H1 (cell line): Measurements from ENCODE around the gene POLG. TPM values are rescaled to one million over a fixed set of nuclear protein-coding genes. Genes with fewer than 3 reads are reported as not detected.

Source experiments
- CTCF ChIA-PET: fragments of 300-600 bp; sonication (Branson Sonifier 250); formaldehyde crosslinking; loops from one replicate; lab custom pipeline; 2021; ENCODE audit not compliant: partially characterized antibody; lab: Charles Lee
- POLR2A ChIA-PET: fragments of 300-600 bp; sonication (Branson Sonifier 250); formaldehyde crosslinking; loops from one replicate; lab custom pipeline; 2021; ENCODE audit warnings: inconsistent platforms; ENCODE audit not compliant: partially characterized antibody; lab: Charles Lee
- DNase-seq, 2 experiments: peaks; one replicate each; pipeline versions ENCODE4 v3.0.0 to v3.0.0-alpha.2; 2010 to 2022; ENCODE audit warnings: low spot score in 2 of 2, low read depth in 1 of 2, mixed read lengths in 1 of 2
- FAIRE-seq: peaks from 2 replicates; lab custom pipeline; 2011; peaks lifted over from hg19 to GRCh38; lab: Jason Lieb, UNC
- H2AFZ ChIP-seq: 2 replicates; pipeline ENCODE4 v1.8.1; 2012; ENCODE audit warnings: low read length, inconsistent platforms
- H2AK5ac ChIP-seq: 2 replicates; pipeline ENCODE4 v1.6.1; 2013; ENCODE audit warnings: low read depth, low read length
- H2BK120ac ChIP-seq: replicated peaks from 2 replicates; pipeline ENCODE3; 2013; ENCODE audit warnings: low read depth, low read length, inconsistent platforms
- H2BK12ac ChIP-seq: 2 replicates; pipeline ENCODE4 v1.6.1; 2013; ENCODE audit warnings: low read depth, low read length
- H2BK15ac ChIP-seq: 2 replicates; pipeline ENCODE4 v1.6.1; 2013; ENCODE audit warnings: low read length
- H2BK20ac ChIP-seq: 2 replicates; pipeline ENCODE4 v1.6.1; 2013; ENCODE audit warnings: low read length
- H2BK5ac ChIP-seq: 2 replicates; pipeline ENCODE4 v1.6.1; 2013; ENCODE audit warnings: low read depth, low read length
- H3K14ac ChIP-seq: 2 replicates; pipeline ENCODE4 v1.6.1; 2013; ENCODE audit warnings: inconsistent platforms; ENCODE audit not compliant: insufficient read length
- H3K18ac ChIP-seq: 2 replicates; pipeline ENCODE4 v1.6.1; 2013; ENCODE audit warnings: low read length; ENCODE audit errors: extremely low read depth
- H3K23ac ChIP-seq: 2 replicates; pipeline ENCODE4 v1.6.1; 2013; ENCODE audit warnings: inconsistent platforms; ENCODE audit not compliant: insufficient read length
- H3K23me2 ChIP-seq: 2 replicates; pipeline ENCODE4 v1.6.1; 2013; ENCODE audit warnings: low read depth, low read length
- H3K27ac ChIP-seq: 2 replicates; pipeline ENCODE4 v1.6.1; 2011; ENCODE audit warnings: low read depth, low read length, inconsistent platforms
- H3K27me3 ChIP-seq, 4 experiments: replicated peaks in 1 of 4; 1 replicate in 1 of 4; 2 replicates in 3 of 4; pipeline versions ENCODE4 v1.6.1 to v1.8.1; 2011 to 2013; ENCODE audit warnings: low read length in 3 of 4, mild to moderate bottlenecking in 3 of 4, inconsistent platforms in 2 of 4, mixed read lengths in 2 of 4, moderate library complexity in 1 of 4; ENCODE audit not compliant: control insufficient read depth in 3 of 4, insufficient read depth in 3 of 4; ENCODE audit errors: extremely low read depth in 1 of 4
- H3K36me3 ChIP-seq, 4 experiments: 2 replicates each; pipeline versions ENCODE4 v1.6.1 to v1.8.1; 2011 to 2013; ENCODE audit warnings: mild to moderate bottlenecking in 4 of 4, low read length in 3 of 4, moderate library complexity in 2 of 4, control low read depth in 1 of 4, inconsistent platforms in 1 of 4; ENCODE audit not compliant: insufficient read depth in 4 of 4, control insufficient read depth in 2 of 4
- H3K4ac ChIP-seq: replicated peaks from 2 replicates; pipeline ENCODE3; 2013; ENCODE audit warnings: low read length, low read depth, mixed read lengths, inconsistent platforms; ENCODE audit not compliant: insufficient read length
- H3K4me1 ChIP-seq, 4 experiments: replicated peaks in 1 of 4; 1 replicate in 1 of 4; 2 replicates in 3 of 4; pipeline versions ENCODE4 v1.6.1 to v1.8.1; 2011 to 2013; ENCODE audit warnings: low read length in 3 of 4, inconsistent platforms in 2 of 4, mixed read lengths in 1 of 4; ENCODE audit not compliant: insufficient read depth in 4 of 4, control insufficient read depth in 3 of 4
- H3K4me2 ChIP-seq, 2 experiments: 2 replicates each; pipeline versions ENCODE4 v1.6.1 to v1.8.1; 2011 to 2013; ENCODE audit warnings: low read depth in 2 of 2, low read length in 2 of 2, control low read depth in 1 of 2, inconsistent platforms in 1 of 2, mild to moderate bottlenecking in 1 of 2; ENCODE audit not compliant: insufficient read depth in 1 of 2
- H3K4me3 ChIP-seq, 4 experiments: fragments of 200-600, 300-600 bp in 1 of 4; sonication (generic), shearing (Covaris generic), sonication (Bioruptor Twin) in 1 of 4; 2 replicates each; pipeline versions ENCODE4 v1.5.1 to v1.8.1; 2011 to 2016; ENCODE audit warnings: low read length in 4 of 4, low read depth in 3 of 4, control low read depth in 2 of 4, inconsistent platforms in 2 of 4, mild to moderate bottlenecking in 2 of 4, mixed read lengths in 1 of 4, moderate library complexity in 1 of 4; ENCODE audit not compliant: insufficient read depth in 2 of 4; ENCODE audit errors: extremely low read depth in 1 of 4
- H3K56ac ChIP-seq: replicated peaks from 2 replicates; pipeline ENCODE3; 2013; ENCODE audit warnings: low read depth, mild to moderate bottlenecking, mixed read lengths, low read length, inconsistent platforms; ENCODE audit not compliant: insufficient read length
- H3K79me1 ChIP-seq: 2 replicates; pipeline ENCODE4 v1.6.1; 2013; ENCODE audit warnings: low read depth, low read length, control low read depth
- H3K79me2 ChIP-seq, 2 experiments: 2 replicates each; pipeline versions ENCODE4 v1.6.1 to v1.8.1; 2012 to 2013; ENCODE audit warnings: low read length in 2 of 2, mild to moderate bottlenecking in 2 of 2, inconsistent platforms in 1 of 2; ENCODE audit not compliant: insufficient read depth in 2 of 2, control insufficient read depth in 1 of 2
- H3K9ac ChIP-seq, 4 experiments: replicated peaks in 1 of 4; 1 replicate in 1 of 4; 2 replicates in 3 of 4; pipeline versions ENCODE4 v1.6.1 to v1.8.1; 2011 to 2013; ENCODE audit warnings: low read depth in 3 of 4, low read length in 3 of 4, control low read depth in 2 of 4, mild to moderate bottlenecking in 2 of 4, moderate library complexity in 2 of 4, inconsistent platforms in 1 of 4; ENCODE audit errors: extremely low read depth in 1 of 4
- H3K9me3 ChIP-seq, 2 experiments: 2 replicates each; pipeline versions ENCODE4 v1.6.1 to v1.8.1; 2012 to 2013; ENCODE audit warnings: mild to moderate bottlenecking in 2 of 2, moderate library complexity in 2 of 2, control low read depth in 1 of 2, inconsistent platforms in 1 of 2, low read depth in 1 of 2, low read length in 1 of 2, mixed read lengths in 1 of 2; ENCODE audit not compliant: insufficient read depth in 2 of 2
- H4K20me1 ChIP-seq, 2 experiments: replicated peaks in 1 of 2; 2 replicates each; pipeline versions ENCODE3 to v1.8.1; 2011 to 2013; ENCODE audit warnings: inconsistent platforms in 2 of 2, low read length in 2 of 2, mild to moderate bottlenecking in 1 of 2; ENCODE audit not compliant: insufficient read depth in 2 of 2, control insufficient read depth in 1 of 2
- H4K5ac ChIP-seq: 2 replicates; pipeline ENCODE4 v1.6.1; 2013; ENCODE audit warnings: low read length, low read depth, mixed read lengths, inconsistent platforms; ENCODE audit not compliant: insufficient read length
- H4K8ac ChIP-seq: 2 replicates; pipeline ENCODE4 v1.8.0; 2013; ENCODE audit warnings: mild to moderate bottlenecking, moderate library complexity, low read length, inconsistent platforms; ENCODE audit not compliant: insufficient read depth; ENCODE audit errors: extremely low read depth
- H4K91ac ChIP-seq: replicated peaks from 2 replicates; pipeline ENCODE3; 2013; ENCODE audit warnings: low read length, mixed read lengths, inconsistent platforms; ENCODE audit not compliant: insufficient read length
- BACH1 ChIP-seq: IDR thresholded peaks from 2 replicates; pipeline ENCODE4 v1.6.1; 2012; ENCODE audit warnings: low read length, improper control_type of control experiment
- GABPA ChIP-seq: IDR thresholded peaks from 2 replicates; pipeline ENCODE4 v1.6.1; 2011; ENCODE audit warnings: mild to moderate bottlenecking, low read length, moderate library complexity, borderline replicate concordance; ENCODE audit not compliant: insufficient read depth
- SUZ12 ChIP-seq: fragments of 200-600 bp; sonication (generic); IDR thresholded peaks from 2 replicates; pipeline ENCODE4 v1.6.1; 2012; ENCODE audit warnings: mild to moderate bottlenecking, inconsistent platforms, low read length, moderate library complexity, mixed read lengths
- WGBS, 2 experiments: shearing (Covaris generic) in 1 of 2; methylation state at CpG; one replicate each; pipeline versions ENCODE4 v1.1.6 to v1.1.7; 2013 to 2015; ENCODE audit warnings: low lambda C conversion rate in 2 of 2, mixed read lengths in 2 of 2, inconsistent platforms in 1 of 2, low coverage in 1 of 2, missing lambda C conversion rate in 1 of 2; ENCODE audit not compliant: insufficient replicate concordance in 2 of 2, insufficient coverage in 1 of 2, insufficient read length in 1 of 2; ENCODE audit errors: extremely low coverage in 1 of 2, missing lambda C conversion rate in 1 of 2; 5-methylcytosine and 5-hydroxymethylcytosine counted together
- polyA plus RNA-seq, 7 experiments: library from polyadenylated mRNA; depleted of rRNA in 3 of 7; stranded (reverse) in 5 of 7; unstranded in 2 of 7; fragments of >200 nt in 5 of 7; fragments of 200-250 nt in 2 of 7; gene quantifications; 1 replicate in 5 of 7; 2 replicates in 1 of 7; 4 replicates in 1 of 7; pipeline versions ENCODE4 v1.2.1 to v1.2.3, GENCODE V29; 2011 to 2013; ENCODE audit warnings: missing spikeins in 2 of 7, mixed read lengths in 2 of 7
- total RNA-seq: library from RNA; stranded (reverse); fragmentation: NEBNext Ultra II Directional; extraction: Animal tissue kit (Norgen Biotek cat#: 25700); gene quantifications from 2 replicates; pipeline ENCODE4 v1.2.1, GENCODE V29; 2021

POLG gene
- total and polyA plus RNA-seq, 2 of the 8 experiments (the other 6 are each of a cell fraction or from before 2014, with no cell fraction given) = 14.8 to 52.3 TPM

DNA sequence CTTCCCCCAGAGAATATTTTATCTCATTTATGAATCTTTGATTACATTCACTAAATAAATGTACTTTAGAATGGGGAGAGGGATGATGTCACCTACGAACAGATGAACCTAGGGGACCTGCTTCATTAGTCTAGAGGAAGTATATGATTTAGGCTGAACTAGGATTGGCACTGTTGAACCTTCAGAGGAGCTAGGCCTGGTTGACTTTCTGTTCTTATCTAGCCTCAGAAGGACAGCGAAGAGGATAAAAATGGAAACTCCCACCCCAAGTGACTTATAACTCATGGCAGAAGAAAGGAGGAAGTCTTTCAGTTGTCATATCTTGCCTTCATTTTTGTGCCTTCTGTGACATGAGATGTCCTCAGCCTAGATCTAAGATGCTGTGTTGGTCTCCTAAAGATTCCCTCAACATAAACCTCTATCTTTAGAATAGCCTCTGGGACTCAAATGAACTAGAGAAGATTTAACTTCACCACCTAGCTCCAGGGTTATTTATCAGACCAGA lies 42.6 kb downstream of the POLG start:
- CTCF ChIA-PET = interaction anchor here (1.1 to 1.5 kb wide), 3 partner anchors 32 to 85 kb away, joined by 3 read pairs; no protein-coding TSS in a partner anchor
- Histone ChIP-seq H2BK20ac (no peak overlapping the region), H3K4ac (no peak overlapping the region), H3K56ac (no peak overlapping the region), H4K8ac (no peak overlapping the region), H3K14ac (no peak overlapping the region), H2BK15ac (no peak overlapping the region), H2BK5ac (no peak overlapping the region), H3K79me1 (no peaks in the 10 kb centered on the region), H2AFZ (no peak overlapping the region), H3K79me2 (no peaks in the 10 kb centered on the region), H3K4me3 (no peak overlapping the region), H3K18ac (no peak overlapping the region), H3K27me3 (no peaks in the 10 kb centered on the region), H4K5ac (no peak overlapping the region), H2BK12ac (no peak overlapping the region), H2BK120ac (no peak overlapping the region), H3K23ac (no peak overlapping the region), H3K9ac (no peak overlapping the region), H4K20me1 (no peaks in the 10 kb centered on the region), H2AK5ac (no peak overlapping the region), H3K9me3 (peaks cover 0 to under 1% of the 10 kb centered on the region in 2 experiments; a peak in 1 of 4 replicates), H4K91ac (no peak overlapping the region), H3K4me2 (no peak overlapping the region), H3K23me2 (no peaks in the 10 kb centered on the region), H3K36me3 (peaks cover 26 to 70% (median 56%) of the 10 kb centered on the region in 4 experiments), H3K27ac (no peak overlapping the region), H3K4me1 (no peaks in the 10 kb centered on the region)
- POLR2A ChIA-PET = interaction anchor here (1.3 kb wide), 1 partner anchor 9 kb away, joined by 3 read pairs; no protein-coding TSS in a partner anchor
- FAIRE-seq (no peak), DNase-seq (no peak)
- WGBS, 2 experiments = 82% methylated on average over 2 of the region's 2 CpGs; no CpG with 5 or more reads in 1 of the 2 experiments
- no peak for TF ChIP-seq BACH1
- TF ChIP-seq SUZ12 = no peak
- TF ChIP-seq GABPA = no peak
